GM12874 (cell line): ENCODE results near the gene TM2D1.

Experiments used
- TF ChIP-seq, protein P1 (sequence below): IDR thresholded peaks from 2 replicates; pipeline ENCODE4 v1.5.1; 2011; ENCODE audit warnings: low read depth, mild to moderate bottlenecking, control low read depth, low read length, moderate library complexity; ENCODE audit not compliant: insufficient read depth

Gene TM2D1

GRCh38 chr1:61740751-61741700 is 16.1 kb upstream of the TM2D1 start:
- TF ChIP-seq, protein P1, sequence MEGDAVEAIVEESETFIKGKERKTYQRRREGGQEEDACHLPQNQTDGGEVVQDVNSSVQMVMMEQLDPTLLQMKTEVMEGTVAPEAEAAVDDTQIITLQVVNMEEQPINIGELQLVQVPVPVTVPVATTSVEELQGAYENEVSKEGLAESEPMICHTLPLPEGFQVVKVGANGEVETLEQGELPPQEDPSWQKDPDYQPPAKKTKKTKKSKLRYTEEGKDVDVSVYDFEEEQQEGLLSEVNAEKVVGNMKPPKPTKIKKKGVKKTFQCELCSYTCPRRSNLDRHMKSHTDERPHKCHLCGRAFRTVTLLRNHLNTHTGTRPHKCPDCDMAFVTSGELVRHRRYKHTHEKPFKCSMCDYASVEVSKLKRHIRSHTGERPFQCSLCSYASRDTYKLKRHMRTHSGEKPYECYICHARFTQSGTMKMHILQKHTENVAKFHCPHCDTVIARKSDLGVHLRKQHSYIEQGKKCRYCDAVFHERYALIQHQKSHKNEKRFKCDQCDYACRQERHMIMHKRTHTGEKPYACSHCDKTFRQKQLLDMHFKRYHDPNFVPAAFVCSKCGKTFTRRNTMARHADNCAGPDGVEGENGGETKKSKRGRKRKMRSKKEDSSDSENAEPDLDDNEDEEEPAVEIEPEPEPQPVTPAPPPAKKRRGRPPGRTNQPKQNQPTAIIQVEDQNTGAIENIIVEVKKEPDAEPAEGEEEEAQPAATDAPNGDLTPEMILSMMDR: no peak

DNA sequence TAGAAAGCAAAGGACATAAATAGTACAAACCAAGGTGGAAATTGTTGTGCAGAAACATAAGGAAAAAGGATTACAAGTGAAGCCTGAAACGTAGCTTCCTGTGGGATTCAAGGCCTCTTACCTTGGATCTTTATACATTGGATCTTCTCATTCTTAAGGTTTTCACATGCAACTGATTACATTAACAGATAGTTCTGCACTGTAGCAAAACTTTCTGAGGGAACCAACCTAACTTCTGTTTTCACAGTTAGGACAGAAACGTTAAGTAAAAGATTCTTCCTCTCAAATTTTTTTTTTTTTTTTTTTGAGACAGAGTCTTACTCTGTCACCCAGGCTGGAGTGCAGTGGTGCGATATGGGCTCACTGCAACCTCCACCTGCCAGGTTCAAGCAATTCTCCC is 7.8 kb upstream of the TM2D1 start:
- TF ChIP-seq, protein P1: no peak

GRCh38 chr1:61727544-61727943 is 2.6 kb upstream of the TM2D1 start:
- TF ChIP-seq, protein P1: no peak

GRCh38 chr1:61724506-61724812 is 482 bp downstream of the TM2D1 start:
- TF ChIP-seq, protein P1: no peak

DNA sequence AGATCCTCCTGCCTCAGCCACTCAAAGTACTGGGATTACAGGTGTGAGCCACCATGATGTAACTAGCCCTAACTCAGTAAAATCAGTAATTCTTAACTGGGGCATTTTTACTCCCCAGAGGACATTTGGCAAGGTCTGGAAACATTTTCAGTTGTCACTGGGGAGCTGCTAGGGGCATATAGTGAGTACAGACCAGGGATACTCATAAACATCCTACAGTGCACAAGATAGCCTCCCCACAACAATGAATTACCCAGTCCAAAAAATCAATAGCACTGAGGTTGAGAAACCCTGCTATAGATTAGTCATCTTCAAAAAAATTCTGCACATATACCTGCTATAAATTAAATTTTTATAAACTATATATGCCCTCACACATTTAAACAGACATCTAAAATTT is 13.0 kb downstream of the TM2D1 start:
- TF ChIP-seq, protein P1: no peak

GRCh38 chr1:61709908-61710289 is 15.0 kb downstream of the TM2D1 start:
- TF ChIP-seq, protein P1: no peak

GRCh38 chr1:61708953-61709907 is 15.7 kb downstream of the TM2D1 start:
- TF ChIP-seq, protein P1: no peak
